SU-DHL-6 (cell line): ENCODE data around the gene LHFPL6.

Experiments
- H2AFZ ChIP-seq: fragments of 200-600 bp; sonication (generic); 2 replicates; pipeline ENCODE4 v1.6.1; 2014; ENCODE audit warnings: low read depth, mild to moderate bottlenecking, moderate library complexity, mixed read lengths, antibody characterized with exemption, low read length; ENCODE audit not compliant: severe bottlenecking
- H3F3A ChIP-seq: fragments of 200-600 bp; shearing (Covaris generic); 2 replicates; pipeline ENCODE4 v1.6.0; 2016; ENCODE audit warnings: antibody characterized with exemption, mild to moderate bottlenecking; ENCODE audit not compliant: insufficient read depth
- H3K27ac ChIP-seq: fragments of 200-600 bp; sonication (generic); 2 replicates; pipeline ENCODE4 v1.5.1; 2016; ENCODE audit warnings: low read depth, mild to moderate bottlenecking, low read length, moderate library complexity, mixed read lengths
- H3K27me3 ChIP-seq: fragments of 200-600 bp; sonication (generic), shearing (Covaris generic); 2 replicates; pipeline ENCODE4 v1.6.0; 2014; ENCODE audit warnings: mild to moderate bottlenecking, low read length
- H3K36me3 ChIP-seq: fragments of 200-600 bp; sonication (generic); 2 replicates; pipeline ENCODE4 v1.6.1; 2014; ENCODE audit warnings: mild to moderate bottlenecking, low read length, mixed read lengths
- H3K4me2 ChIP-seq: fragments of 300-600, 200-600 bp; shearing (Covaris generic), sonication (generic); 2 replicates; pipeline ENCODE4 v1.6.0; 2014; ENCODE audit warnings: low read length, low read depth, mild to moderate bottlenecking; ENCODE audit not compliant: poor library complexity, severe bottlenecking
- H3K4me3 ChIP-seq: fragments of 200-600 bp; sonication (generic); 2 replicates; pipeline ENCODE4 v1.5.1; 2014; ENCODE audit warnings: antibody characterized with exemption, low read length, mild to moderate bottlenecking, mixed read lengths; ENCODE audit not compliant: insufficient read depth, poor library complexity, severe bottlenecking
- H3K79me2 ChIP-seq: fragments of 200-600 bp; sonication (generic); 2 replicates; pipeline ENCODE4 v1.6.1; 2014; ENCODE audit warnings: mild to moderate bottlenecking, low read length, moderate library complexity; ENCODE audit not compliant: insufficient read depth
- H3K9ac ChIP-seq: fragments of 200-600 bp; sonication (generic); 2 replicates; pipeline ENCODE4 v1.7.0; 2014; ENCODE audit warnings: mild to moderate bottlenecking, low read length
- H3K9me2 ChIP-seq: fragments of 200-600 bp; sonication (generic); replicated peaks from 2 replicates; pipeline ENCODE4 v1.6.1; 2014; ENCODE audit warnings: low read length; ENCODE audit not compliant: insufficient read depth
- H3K9me3 ChIP-seq: fragments of 200-600 bp; sonication (generic); 2 replicates; pipeline ENCODE4 v1.6.1; 2014; ENCODE audit warnings: low read length, mixed read lengths; ENCODE audit not compliant: insufficient read depth
- H4K20me1 ChIP-seq: fragments of 200-600 bp; sonication (generic); 2 replicates; pipeline ENCODE4 v1.6.1; 2014; ENCODE audit warnings: low read depth, mild to moderate bottlenecking, antibody characterized with exemption, low read length, moderate library complexity, mixed read lengths
- CTCF ChIP-seq: fragments of 200-600 bp; sonication (generic); IDR thresholded peaks from one replicate; pipeline ENCODE4 v1.5.1; 2017; ENCODE audit warnings: antibody characterized with exemption, mild to moderate bottlenecking, low read length, moderate library complexity; ENCODE audit not compliant: insufficient read depth, poor library complexity, severe bottlenecking
- EZH2phosphoT487 ChIP-seq: fragments of 200-600 bp; sonication (generic), shearing (Covaris generic); conservative IDR thresholded peaks from 2 replicates; pipeline ENCODE4 v1.6.1; 2018; ENCODE audit warnings: mild to moderate bottlenecking, antibody characterized with exemption, low read length, moderate library complexity, mixed read lengths

LHFPL6 gene

GRCh38 chr13:39577203-39577602 lies 25.8 kb downstream of the LHFPL6 start:
- H3K79me2 ChIP-seq = no peaks in the 10 kb centered on the region
- no peaks in the 10 kb centered on the region for H4K20me1 ChIP-seq
- no peaks in the 10 kb centered on the region for H3K27me3 ChIP-seq
- H3K36me3 ChIP-seq = no peaks in the 10 kb centered on the region
- H3K4me2 ChIP-seq = no peak overlapping the region
- TF ChIP-seq CTCF (no peak), EZH2phosphoT487 (no peak)
- no peak overlapping the region for H3K9ac ChIP-seq
- no peak overlapping the region for H3K27ac ChIP-seq
- no peak overlapping the region for H2AFZ ChIP-seq
- H3F3A ChIP-seq = 0 out of 2 replicates have a peak, but pooled peaks cover 4% of the 10 kb centered on the region
- H3K4me3 ChIP-seq = no peak overlapping the region
- H3K9me3 ChIP-seq = no peaks in the 10 kb centered on the region
- no peaks in the 10 kb centered on the region for H3K9me2 ChIP-seq

- Histone ChIP-seq H3K27ac (no peak overlapping the region), H3K79me2 (no peaks in the 10 kb centered on the region), H2AFZ (no peak overlapping the region), H4K20me1 (no peaks in the 10 kb centered on the region), H3K27me3 (no peaks in the 10 kb centered on the region), H3K4me3 (no peak overlapping the region), H3K36me3 (no peaks in the 10 kb centered on the region), H3K9me2 (no peaks in the 10 kb centered on the region), H3K9ac (no peak overlapping the region), H3K4me2 (no peak overlapping the region), H3F3A (0 out of 2 replicates have a peak, but pooled peaks cover 4% of the 10 kb centered on the region), H3K9me3 (no peaks in the 10 kb centered on the region)
- TF ChIP-seq EZH2phosphoT487 (no peak), CTCF (no peak)
Observed at GRCh38 chr13:39575641-39576238, 27.3 kb downstream of the LHFPL6 start.

GRCh38 chr13:39571502-39572092 lies 31.4 kb downstream of the LHFPL6 start:
- Histone ChIP-seq H3K9me2 (no peaks in the 10 kb centered on the region), H3K79me2 (no peaks in the 10 kb centered on the region), H3F3A (no peaks in the 10 kb centered on the region), H3K36me3 (no peaks in the 10 kb centered on the region), H3K9me3 (no peaks in the 10 kb centered on the region), H3K4me3 (no peak overlapping the region), H3K4me2 (no peak overlapping the region), H4K20me1 (no peaks in the 10 kb centered on the region), H3K27me3 (no peaks in the 10 kb centered on the region), H3K27ac (no peak overlapping the region), H2AFZ (no peak overlapping the region), H3K9ac (no peak overlapping the region)
- no peak for TF ChIP-seq EZH2phosphoT487
- no peak for TF ChIP-seq CTCF
